ENCODE data around the gene GAS6. TPM values are rescaled to one million over a fixed set of nuclear protein-coding genes. Genes with fewer than 3 reads are reported as not detected.
"Not testable (repeated sequence)": the region's sequence is repeated elsewhere in the genome, so short reads cannot be mapped to it uniquely, and the experiment has no call there.

The GAS6 gene
- total RNA-seq, 1 donor from 2014 or later, result 71.5 TPM

- Mint-ChIP-seq H3K36me3 (peaks cover 6% of the 10 kb centered on the region), H3K4me3 (peak overlapping the region; percentile 57), H3K27me3 (ENCODE audit: low read depth) (no peaks in the 10 kb centered on the region), H3K27ac (peak overlapping the region; percentile 97), H3K9me3 (no peaks in the 10 kb centered on the region), H3K4me1 (peaks cover 18% of the 10 kb centered on the region)
- DNase-seq (ENCODE audit: low spot score in 2 of 2, unreplicated experiment in 2 of 2), result peak in 1 of 2 experiments; percentile 59
- TF ChIP-seq CTCF (IDR thresholded peaks at IDR 0.05; ENCODE audit: unreplicated experiment), result no peak
Measured at GRCh38 chr13:113837560-113838355, 26.1 kb downstream of the GAS6 start.

- Mint-ChIP-seq H3K4me3 (peak overlapping the region; percentile 7), H3K9me3 (no peaks in the 10 kb centered on the region), H3K27me3 (ENCODE audit: low read depth) (no peaks in the 10 kb centered on the region), H3K27ac (peak overlapping the region; percentile 97), H3K4me1 (peaks cover 18% of the 10 kb centered on the region), H3K36me3 (peaks cover 6% of the 10 kb centered on the region)
- DNase-seq (ENCODE audit: low spot score in 2 of 2, unreplicated experiment in 2 of 2), result no peak
- no peak for TF ChIP-seq CTCF (IDR thresholded peaks at IDR 0.05; ENCODE audit: unreplicated experiment)
Measured at GRCh38 chr13:113836768-113837559, 26.9 kb downstream of the GAS6 start.

- H3K4me3 Mint-ChIP-seq, result no peak overlapping the region
- no peaks in the 10 kb centered on the region for H3K27me3 Mint-ChIP-seq (ENCODE audit: low read depth)
- no peaks in the 10 kb centered on the region for H3K9me3 Mint-ChIP-seq
- peaks cover 18% of the 10 kb centered on the region for H3K4me1 Mint-ChIP-seq
- TF ChIP-seq CTCF (IDR thresholded peaks at IDR 0.05; ENCODE audit: unreplicated experiment), result no peak
- H3K27ac Mint-ChIP-seq, result peak overlapping the region; percentile 82
- no peak for DNase-seq (ENCODE audit: low spot score in 2 of 2, unreplicated experiment in 2 of 2)
- H3K36me3 Mint-ChIP-seq, result peaks cover 6% of the 10 kb centered on the region
Measured at GRCh38 chr13:113835461-113836270, 28.2 kb downstream of the GAS6 start.

- no peak for TF ChIP-seq CTCF (IDR thresholded peaks at IDR 0.05; ENCODE audit: unreplicated experiment)
- Mint-ChIP-seq H3K4me1 (peaks cover 18% of the 10 kb centered on the region), H3K4me3 (no peak overlapping the region), H3K36me3 (peaks cover 6% of the 10 kb centered on the region), H3K27me3 (ENCODE audit: low read depth) (no peaks in the 10 kb centered on the region), H3K9me3 (no peaks in the 10 kb centered on the region), H3K27ac (peak overlapping the region; percentile 34)
- no peak for DNase-seq (ENCODE audit: low spot score in 2 of 2, unreplicated experiment in 2 of 2)
Measured at GRCh38 chr13:113834496-113835200, 29.2 kb downstream of the GAS6 start.

GRCh38 chr13:113834006-113834405 lies 29.9 kb downstream of the GAS6 start:
- H3K27me3 Mint-ChIP-seq (ENCODE audit: low read depth); H3K36me3 Mint-ChIP-seq; H3K4me3 Mint-ChIP-seq; H3K9me3 Mint-ChIP-seq; DNase-seq (ENCODE audit: low spot score in 2 of 2, unreplicated experiment in 2 of 2): not testable (repeated sequence)
- Mint-ChIP-seq H3K4me1 (peaks cover 18% of the 10 kb centered on the region), H3K27ac (peak overlapping the region; percentile 34)
